OCI-M2 (cell line): ENCODE measurements around the gene AGBL1.

ENCODE experiments used
- DNase-seq: peaks from one replicate; lab custom pipeline; 2025; ENCODE audit not compliant: unreplicated experiment; lab: John Stamatoyannopoulos, UW

The AGBL1 gene

DNA sequence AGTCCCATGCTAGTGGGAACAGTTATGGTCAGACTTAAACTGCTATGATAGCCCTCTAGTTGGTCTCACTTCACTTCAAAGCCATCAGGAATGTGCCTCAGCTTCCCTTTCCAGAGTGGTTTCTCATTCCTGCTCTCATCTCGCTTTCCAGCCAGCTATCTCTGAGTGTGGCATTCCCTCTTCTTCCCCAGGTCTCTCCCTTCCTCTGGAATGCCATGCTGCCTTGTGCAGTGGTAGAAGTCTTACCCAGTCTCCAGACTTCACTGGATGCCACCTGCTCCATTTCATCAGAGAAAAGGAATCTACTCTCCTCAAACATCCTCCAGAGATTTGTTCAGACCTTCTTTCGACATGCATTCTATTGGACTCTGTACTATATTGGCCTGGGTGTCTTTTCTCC is 83.0 kb downstream of the AGBL1 start:
- no peak for DNase-seq

DNA sequence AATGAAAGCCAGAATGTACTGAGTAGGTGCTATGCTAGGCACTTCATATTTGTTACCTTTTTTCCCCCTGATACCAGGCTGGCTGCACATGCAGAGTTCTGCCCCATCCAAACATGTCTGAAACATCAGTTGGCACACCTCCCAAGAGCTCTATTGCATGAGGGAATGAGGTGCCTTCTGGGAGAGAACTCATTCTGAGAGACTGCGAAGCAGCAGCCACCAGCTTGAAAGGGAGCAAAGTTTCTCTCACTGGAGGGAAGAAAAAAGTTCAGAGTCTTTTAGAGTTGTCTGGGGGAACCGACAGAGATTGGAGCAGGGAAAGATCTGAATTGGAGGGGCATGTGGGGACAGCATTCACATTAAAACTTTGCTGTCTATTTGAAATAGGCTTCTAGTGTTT is 84.1 kb downstream of the AGBL1 start:
- no peak for DNase-seq

DNA sequence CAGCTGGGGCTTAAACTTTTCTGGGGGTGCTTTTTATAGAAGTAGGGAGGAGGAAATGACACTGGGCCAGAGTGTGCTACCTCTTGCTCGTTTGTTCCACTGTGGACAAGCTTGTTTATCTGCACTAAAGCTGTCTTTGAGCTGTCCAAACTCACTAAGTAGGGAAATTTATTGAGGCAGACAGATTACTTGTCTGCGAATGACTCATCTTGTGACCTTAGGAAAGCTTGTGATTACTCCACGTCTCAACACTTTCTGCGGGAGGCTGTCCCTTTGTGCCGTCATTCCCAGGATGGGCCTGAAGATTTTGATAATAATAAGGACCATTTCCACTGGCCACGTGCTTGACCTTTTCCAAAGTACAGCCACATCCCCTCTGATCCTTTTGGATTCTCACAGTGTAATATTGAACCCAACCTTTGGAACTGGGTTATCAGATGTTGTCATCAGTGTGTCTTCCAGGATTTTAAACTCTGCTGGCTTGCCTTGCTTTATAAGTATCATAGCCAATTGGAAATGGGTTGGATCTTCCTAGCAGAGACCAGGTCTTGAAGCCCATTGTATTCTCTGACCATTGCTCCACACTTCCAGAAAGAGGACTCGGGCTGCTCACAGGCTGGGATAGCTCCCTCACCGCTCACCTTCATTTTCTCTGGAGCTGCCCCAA is 84.7 kb downstream of the AGBL1 start:
- DNase-seq: no peak

DNA sequence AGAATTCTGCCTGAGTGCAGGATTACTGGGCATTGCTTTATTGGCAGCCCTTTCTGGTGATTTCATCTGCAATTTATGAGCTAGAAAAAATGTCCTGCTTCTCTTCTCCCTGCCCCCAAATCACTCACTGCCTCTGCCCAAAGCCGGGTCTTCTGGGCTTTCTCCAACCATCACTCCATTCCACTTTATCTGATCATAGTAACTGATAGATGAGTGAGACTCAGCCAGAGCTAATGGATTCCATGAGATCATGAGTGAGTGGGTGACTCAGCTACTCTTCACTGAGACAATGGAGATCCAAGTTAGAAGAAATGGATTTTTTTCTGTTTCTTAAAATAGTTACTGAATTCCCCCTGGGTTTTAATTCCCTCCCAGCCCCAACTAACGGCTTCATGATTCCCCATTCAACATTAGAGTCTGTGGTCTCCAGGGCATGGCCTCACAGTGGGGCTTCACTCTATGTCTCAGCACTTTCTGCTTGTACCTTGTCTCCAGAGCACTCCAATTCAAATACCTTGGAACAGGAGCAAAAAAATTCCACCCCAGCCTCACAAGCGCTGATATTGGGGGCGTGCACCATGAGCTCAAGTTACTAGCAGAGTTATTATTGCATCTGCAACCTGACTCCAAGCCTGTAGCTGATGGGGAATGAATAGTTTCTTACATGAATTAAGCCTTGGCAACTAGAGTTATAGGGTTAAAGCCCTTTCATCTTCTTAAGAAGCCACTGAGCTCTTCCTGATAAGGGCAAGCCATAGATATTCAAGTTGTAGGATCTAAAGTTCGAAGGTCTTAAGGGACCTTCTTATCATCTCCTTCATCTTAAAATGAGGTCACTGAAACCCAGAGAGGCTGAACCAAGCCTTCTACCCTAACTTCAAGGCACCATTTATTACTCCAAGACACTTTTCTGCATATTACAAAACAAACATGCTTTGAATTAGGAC is 85.9 kb downstream of the AGBL1 start:
- DNase-seq: no peak

DNA sequence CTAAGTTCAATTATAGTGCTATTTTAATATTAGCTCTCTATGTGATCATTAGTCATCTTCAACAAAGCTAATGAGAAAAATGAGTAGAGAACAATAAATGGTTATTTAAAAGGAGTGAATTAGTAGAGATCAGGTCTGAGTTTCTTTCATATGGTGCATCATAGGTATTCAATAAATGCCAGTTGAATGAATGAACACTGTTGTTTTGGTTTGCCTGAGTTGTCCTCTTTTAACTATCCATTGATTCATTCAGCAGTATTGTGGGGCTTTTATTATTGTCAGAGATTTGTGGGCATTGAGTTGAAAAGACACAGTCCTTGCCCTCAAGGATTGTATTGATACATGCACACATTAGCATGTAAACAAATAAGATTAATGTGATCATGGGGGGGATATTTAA is 88.2 kb downstream of the AGBL1 start:
- DNase-seq: no peak

DNA sequence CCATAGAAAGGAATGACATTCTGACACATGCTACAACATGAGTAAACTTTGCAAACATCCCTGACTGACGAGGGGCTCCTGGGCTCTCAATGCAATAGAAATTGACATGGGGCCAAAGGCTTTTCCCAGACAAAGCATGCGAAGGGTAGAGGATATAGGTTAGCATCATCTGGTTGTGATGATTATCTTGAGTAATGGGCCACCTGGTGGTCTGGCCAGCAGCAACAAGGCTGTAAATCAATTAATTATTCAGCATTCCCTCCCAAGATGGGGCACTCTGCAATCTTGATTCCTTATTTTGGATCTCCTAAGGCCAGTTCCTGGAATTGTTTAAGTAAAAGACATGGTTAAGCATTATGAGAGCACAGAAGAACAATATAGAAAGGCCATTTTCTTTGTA is 99.2 kb downstream of the AGBL1 start:
- no peak for DNase-seq

DNA sequence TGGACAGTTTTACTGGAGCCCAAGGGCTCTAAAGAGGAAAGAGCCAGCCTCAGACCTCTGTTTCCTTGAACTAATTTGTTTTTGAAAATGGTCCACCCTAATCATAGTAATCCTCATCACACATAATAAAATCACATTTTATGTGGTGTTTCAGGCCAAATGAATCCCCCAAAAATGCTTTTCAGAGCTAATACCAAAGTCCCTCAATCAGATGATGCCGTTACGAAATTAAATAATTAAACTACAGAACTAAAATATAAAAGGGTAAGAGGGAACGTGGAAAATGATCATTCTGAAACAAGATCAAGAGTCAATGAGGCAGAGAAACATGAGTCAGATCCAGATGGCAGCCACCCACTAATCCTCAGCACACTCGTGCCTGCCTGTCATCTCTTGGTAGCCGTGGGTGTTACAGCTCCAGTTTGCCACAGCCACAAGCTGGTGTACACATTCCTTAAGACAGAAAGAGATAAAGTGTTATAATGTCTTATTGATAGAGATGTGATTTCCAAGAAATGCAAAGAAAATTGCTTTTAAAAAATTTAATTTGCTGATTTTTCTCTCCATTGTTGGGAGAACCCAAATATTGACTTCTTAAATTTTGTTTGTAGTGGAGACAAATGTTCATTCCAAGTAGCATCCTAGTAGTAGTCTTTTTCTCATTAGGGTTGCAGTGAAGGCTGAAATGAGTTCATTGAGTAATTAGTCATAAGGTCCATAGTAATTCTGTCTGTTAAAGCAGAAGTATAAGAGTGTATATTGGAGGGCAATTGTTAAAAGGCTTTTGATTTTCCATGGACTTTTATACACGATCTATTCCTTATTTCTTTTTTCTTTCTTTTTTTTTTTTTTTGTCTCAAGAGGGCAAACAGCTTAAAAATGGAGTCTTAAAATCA is 104.2 kb downstream of the AGBL1 start:
- no peak for DNase-seq

DNA sequence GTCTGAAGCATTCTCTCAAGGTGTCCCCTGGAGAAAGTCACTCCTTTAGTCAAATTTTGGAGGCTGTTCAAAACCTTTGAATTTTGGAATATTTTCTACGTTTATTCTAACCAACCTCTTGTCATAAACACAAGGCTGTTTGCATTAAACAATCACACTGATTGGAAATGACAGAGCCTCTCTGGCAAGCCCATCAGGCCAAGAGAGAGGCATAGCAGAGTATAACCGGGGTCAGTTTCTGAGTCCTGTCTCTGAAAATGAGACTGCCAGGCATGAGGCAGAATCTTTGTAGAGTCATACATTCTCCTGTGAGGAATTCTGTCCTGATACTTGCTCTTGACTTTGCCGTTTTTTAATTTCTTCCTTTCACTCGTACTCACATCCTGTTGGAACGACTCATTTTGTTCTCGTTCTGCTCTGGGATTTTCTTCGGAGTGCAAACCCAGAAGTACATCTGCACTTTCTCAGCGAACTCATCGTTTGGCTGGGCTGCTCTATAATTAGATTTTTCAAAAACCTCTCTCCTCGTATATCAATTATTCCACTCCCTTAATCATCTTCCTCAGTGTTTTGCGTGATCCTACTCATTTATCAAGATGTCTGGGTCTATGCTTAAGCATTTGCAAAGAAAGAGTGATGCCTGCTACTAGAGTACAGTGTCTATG is 114.2 kb downstream of the AGBL1 start:
- DNase-seq: no peak

DNA sequence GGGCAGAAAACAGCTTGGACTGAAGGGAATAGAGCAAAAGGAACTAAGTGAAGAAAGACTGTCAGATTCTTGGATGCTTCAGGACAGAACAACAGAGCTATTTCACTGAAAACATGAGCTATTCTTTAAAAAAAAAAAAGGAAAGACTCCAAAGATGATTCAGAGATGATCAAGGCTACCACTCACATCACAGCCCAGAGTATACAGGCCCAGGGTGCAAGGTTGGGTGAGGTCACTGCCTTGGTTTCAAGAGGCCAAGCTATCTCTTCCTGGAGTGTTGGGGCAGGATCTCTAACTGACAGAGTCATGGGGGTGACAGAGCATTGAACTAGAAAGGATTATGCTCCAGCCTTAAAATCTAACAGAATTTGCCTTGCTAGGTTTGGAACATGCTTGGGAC is 118.1 kb downstream of the AGBL1 start:
- DNase-seq: no peak

DNA sequence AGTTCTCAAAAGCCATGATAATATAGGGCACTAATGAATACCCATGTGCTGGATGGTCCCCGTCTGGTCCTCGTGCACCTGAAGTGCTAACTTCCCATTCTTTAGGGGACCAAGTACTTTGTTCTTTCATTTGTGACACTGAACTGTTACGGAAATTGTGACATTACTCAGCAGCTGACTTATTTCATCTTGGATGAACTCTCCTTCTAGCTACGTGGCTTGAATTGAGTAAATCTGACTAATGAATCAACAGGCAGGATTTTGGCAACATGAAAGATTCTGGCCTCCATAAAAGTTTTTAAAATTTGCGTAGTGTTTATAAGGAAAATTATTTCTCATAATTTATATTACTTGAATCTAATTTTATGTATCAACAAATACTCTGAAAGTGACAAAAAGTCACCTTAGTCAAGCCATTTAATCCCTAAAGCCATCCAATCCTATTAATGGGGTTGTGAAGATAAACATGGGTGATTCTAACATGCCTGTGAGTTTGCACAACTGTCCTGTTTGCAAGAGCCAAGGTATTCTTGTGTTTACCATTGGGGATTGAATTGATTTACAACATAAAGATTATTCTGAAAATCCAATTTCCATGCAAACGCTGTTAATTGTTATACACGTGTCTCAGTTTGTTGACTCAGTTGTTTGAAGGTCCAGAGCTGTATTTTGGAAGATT is 119.9 kb downstream of the AGBL1 start:
- no peak for DNase-seq

DNA sequence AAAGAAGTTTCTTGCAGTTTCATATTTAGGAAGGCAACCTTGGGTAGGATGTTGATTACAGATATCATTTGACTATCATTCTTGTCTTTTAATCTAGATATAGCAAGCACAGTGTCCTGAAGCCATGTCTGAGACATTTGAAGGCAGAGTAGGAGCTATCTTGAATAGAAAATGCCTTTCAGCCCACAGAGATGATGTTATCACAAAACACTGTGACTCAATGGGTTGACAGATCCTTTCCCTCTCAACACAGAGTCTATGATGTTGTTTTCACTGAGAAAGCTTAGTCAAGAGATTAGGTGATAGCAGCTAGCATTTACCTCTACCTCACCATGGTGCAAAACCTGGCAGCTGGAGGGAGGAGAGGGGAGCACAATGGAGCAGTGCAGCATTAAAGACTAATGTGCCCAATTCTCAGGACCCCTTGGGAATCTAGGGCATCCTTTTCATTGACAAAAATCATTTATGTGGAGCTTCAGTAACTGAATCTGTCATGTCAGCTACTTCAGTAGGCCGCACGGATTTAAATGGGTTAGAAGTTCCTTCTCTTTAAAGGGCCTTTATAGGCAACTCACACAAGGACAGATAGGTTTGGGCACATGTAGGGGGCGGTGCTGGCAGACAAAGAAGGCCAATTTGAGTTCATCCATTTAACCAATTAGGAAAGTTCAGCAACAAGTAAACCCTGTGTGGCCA is 121.8 kb downstream of the AGBL1 start:
- no peak for DNase-seq

DNA sequence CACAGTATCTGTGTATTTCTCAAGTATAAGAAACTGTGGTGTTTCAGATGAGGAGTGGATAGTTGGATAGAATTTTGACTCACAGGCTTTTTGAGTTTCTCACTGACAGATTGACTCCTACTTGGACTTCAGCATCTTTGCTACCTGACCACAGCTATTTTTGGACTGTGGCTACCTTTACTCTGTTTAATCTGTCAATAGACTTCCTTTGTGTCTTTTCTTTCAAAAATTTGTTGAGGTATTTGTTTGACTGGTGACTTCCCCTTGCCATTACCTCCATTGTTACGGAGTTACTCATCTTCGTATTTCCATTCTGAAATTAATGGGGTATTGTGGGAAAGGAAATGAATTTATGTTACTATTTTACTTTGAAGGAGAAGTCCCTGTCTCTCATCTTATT is 123.8 kb downstream of the AGBL1 start:
- DNase-seq: no peak

DNA sequence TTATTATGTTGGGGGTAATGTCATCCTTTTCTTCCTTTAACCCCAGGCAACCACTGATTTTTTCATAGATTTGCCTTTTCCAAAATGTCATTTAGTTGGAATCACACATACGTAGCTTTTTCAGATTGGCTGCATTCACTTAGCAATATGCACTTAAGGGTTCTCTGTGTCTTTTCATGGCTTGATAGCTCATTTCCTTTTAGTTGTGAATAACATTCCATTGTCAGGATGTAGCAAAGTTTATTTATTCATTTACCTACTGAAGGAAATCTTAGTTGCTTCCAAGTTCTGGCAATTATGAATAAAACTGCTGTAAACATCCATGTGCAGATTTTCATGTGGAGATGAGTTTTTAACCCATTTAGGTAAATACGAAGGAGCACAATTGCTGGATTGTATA is 125.4 kb downstream of the AGBL1 start:
- DNase-seq: no peak

DNA sequence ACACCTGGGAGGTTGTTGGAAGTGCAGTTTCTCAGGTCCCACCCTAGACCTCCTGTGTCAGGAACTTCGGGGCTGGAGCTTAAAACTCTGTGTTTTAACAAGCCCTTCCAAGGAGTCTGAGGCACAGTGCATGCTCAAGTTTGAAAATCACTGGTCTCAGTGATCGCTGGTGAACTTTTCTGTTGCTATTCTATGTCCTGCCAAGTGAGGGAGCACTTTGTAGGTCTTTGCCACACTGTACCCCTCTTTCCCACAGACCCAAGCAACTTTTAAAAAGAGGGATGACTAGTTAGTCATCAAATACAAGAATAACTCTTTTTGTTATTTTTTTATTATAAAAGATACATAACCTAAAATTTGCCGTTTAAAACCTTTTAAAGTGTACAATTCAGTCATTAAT is 133.7 kb downstream of the AGBL1 start:
- DNase-seq: no peak

DNA sequence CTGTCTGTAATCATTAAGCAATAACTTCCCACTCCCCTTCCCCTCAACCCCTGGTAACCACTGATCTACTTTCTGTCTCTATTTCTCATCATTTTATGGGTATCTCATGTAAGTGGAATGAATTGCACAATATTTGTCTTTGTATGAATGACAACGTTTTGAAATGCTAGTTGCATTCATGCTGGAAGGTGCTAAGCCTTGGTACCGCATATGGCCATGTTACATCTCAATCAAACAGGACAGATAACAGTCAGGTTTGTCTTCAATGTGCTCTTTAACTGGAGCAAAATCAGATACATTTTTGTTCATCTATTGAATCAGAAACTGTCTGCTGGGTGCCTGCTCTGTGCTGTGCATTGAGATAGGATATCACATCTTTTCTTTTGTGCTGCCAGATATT is 134.2 kb downstream of the AGBL1 start:
- DNase-seq: no peak

DNA sequence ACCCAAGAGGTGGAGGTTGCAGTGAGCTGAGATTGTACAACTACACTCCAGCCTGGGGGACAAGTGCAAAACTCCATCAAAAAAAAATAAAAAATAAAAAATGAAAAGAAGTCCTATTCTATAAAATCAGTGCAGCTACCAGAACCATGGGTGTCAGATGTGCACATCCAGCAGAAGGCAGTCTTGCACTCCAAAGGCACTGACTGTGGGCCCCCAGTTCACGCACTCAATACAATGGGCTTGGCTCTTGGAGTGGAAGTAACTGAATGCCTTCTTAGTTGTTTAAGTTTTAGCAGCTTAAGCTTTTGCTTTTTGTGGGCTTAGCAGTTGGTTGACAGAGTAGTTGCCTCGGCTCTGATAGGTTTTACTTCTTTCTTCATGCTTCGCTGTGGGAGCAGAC is 141.4 kb downstream of the AGBL1 start:
- no peak for DNase-seq

DNA sequence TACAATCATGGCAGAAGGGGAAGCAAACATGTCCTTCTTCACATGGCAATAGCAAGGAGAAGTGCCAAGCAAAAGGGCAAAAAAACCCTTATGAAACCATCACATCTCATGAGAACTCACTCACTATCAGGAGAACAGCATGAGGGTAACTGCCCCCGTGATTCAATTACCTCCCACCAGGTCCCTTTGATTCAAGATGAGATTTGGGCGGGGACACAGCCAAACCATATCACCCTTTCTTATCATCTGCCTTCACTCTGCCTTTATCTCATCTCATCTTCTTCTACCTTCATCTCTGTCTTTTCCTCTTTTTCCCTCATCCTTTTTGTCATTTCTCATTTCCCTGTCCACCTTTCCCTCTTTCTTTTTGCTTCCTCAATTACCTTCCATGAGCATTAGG is 149.6 kb downstream of the AGBL1 start:
- DNase-seq: no peak

DNA sequence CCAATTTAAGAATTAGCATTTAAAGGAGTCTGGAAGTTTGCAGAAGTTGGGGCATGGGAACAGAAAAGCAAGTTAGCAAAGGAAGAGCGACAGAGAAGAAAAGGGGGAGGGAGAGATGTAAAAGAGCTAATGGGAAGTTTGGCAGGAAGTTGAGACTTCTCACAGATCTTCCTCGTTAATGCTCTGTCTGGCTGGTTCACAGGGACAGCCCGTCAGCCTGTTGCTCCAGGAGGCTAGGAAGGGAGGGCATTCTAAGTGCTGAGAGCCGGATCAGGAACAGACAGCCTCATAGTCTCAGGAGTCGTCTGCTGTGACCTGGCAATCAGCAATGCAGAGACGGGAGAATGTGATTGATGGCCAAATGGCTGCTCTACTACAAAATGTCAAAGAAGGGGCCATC is 150.3 kb downstream of the AGBL1 start:
- DNase-seq: no peak

DNA sequence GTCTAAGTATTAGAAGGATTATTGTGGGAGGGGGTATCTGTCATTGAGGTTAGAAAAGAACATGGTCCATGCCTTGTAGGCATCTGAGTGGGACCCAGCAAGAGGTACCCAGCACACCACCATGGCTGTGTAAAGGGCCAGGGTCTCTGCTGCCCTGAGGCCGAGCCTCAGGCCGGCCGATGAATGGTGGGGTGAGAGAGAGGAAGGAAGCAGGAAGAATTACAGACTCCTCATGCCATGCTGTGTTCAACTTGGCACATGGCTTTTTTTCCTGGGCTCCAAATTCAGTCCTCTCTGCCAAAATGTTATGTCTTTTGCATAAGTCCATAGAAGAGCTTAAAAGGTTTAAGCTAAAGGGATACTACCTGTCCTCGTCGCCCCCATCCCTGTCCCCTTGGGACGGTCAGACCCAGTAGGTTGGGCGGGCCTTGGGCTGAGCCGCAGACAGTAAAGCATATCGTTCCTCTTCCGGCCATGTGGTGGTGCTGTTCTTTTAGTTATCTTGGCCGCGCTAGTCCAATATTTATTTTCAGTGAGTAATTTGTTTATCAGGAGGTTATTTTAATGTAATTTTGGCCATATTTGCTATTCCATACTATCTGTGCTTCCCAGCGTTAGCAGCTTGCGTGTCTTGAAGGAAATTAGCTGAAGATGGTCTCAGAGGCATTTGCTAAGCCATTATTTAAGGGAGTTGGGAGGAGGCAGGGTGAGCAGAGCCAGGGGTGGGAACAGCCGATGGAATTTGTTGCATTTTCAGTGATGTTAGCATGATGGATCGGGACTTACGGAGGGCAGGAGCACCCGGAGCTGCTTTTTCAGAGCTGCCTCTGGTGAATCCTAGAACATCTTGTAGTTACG is 152.4 kb downstream of the AGBL1 start:
- no peak for DNase-seq
